Neural progenitor cell (in vitro differentiated cells): ENCODE measurements around the gene SPSB4. TPM values are rescaled to one million over a fixed set of nuclear protein-coding genes. Genes with fewer than 3 reads are reported as not detected.

ENCODE experiments used
- DNase-seq: peaks from one replicate; pipeline ENCODE4 v3.0.0-alpha.2; 2016; ENCODE audit warnings: low spot score
- H2AFZ ChIP-seq: fragments of 200-600 bp; sonication (generic); replicated peaks from 2 replicates; pipeline ENCODE4 v1.6.1; 2016; ENCODE audit warnings: antibody characterized with exemption
- H3F3A ChIP-seq: fragments of 200-600 bp; sonication (generic); 2 replicates; pipeline ENCODE4 v1.6.1; 2016; ENCODE audit warnings: antibody characterized with exemption, low read depth
- H3K27ac ChIP-seq: fragments of 200-600 bp; sonication (generic); 2 replicates; pipeline ENCODE4 v1.5.1; 2016; ENCODE audit warnings: mild to moderate bottlenecking
- H3K27me3 ChIP-seq: fragments of 200-600 bp; sonication (generic); 2 replicates; pipeline ENCODE4 v1.6.1; 2016; ENCODE audit warnings: mild to moderate bottlenecking, moderate library complexity
- H3K36me3 ChIP-seq: fragments of 200-600 bp; sonication (generic); 2 replicates; pipeline ENCODE4 v1.5.1; 2016
- H3K4me1 ChIP-seq: fragments of 200-600 bp; sonication (generic); 2 replicates; pipeline ENCODE4 v1.6.1; 2016; ENCODE audit warnings: mixed run types
- H3K4me2 ChIP-seq: fragments of 200-600 bp; sonication (generic); 2 replicates; pipeline ENCODE4 v1.6.1; 2016
- H3K4me3 ChIP-seq: fragments of 200-600 bp; sonication (generic); 2 replicates; pipeline ENCODE4 v1.5.1; 2016
- H3K79me2 ChIP-seq: fragments of 200-600 bp; sonication (generic); 2 replicates; pipeline ENCODE4 v1.6.1; 2016; ENCODE audit warnings: low read depth
- H3K9ac ChIP-seq: fragments of 200-600 bp; sonication (generic); 2 replicates; pipeline ENCODE4 v1.6.1; 2016
- H3K9me3 ChIP-seq: fragments of 200-600 bp; sonication (generic); 2 replicates; pipeline ENCODE4 v1.5.1; 2016; ENCODE audit warnings: low read depth
- H4K20me1 ChIP-seq: fragments of 200-600 bp; sonication (generic); 2 replicates; pipeline ENCODE4 v1.6.1; 2016; ENCODE audit warnings: low read depth
- H3K27ac Mint-ChIP-seq: 3 replicates; pipeline ENCODE4 v1.8.0; 2021; ENCODE audit warnings: mixed read lengths
- H3K27me3 Mint-ChIP-seq: 2 replicates; pipeline ENCODE4 v1.8.0; 2022; ENCODE audit warnings: low read depth, mild to moderate bottlenecking, inconsistent platforms, moderate library complexity, mixed read lengths; ENCODE audit not compliant: insufficient read depth
- H3K36me3 Mint-ChIP-seq: 3 replicates; pipeline ENCODE4 v1.8.0; 2021; ENCODE audit warnings: mixed read lengths
- H3K4me1 Mint-ChIP-seq: 3 replicates; pipeline ENCODE4 v1.8.0; 2021; ENCODE audit warnings: mixed read lengths
- H3K4me3 Mint-ChIP-seq: 3 replicates; pipeline ENCODE4 v1.8.0; 2021; ENCODE audit warnings: mild to moderate bottlenecking, moderate library complexity, mixed read lengths
- H3K9me3 Mint-ChIP-seq: 3 replicates; pipeline ENCODE4 v1.8.0; 2020; ENCODE audit warnings: mixed read lengths
- CTCF ChIP-seq: fragments of 200-600 bp; sonication (generic); IDR thresholded peaks from 2 replicates; pipeline ENCODE4 v1.5.1; 2017; ENCODE audit warnings: antibody characterized with exemption, mild to moderate bottlenecking
- EZH2 ChIP-seq: fragments of 200-600 bp; sonication (generic); IDR thresholded peaks from 2 replicates; pipeline ENCODE4 v1.6.1; 2017; ENCODE audit warnings: antibody characterized with exemption, mild to moderate bottlenecking, moderate library complexity
- EZH2phosphoT487 ChIP-seq: fragments of 200-600 bp; sonication (generic); IDR thresholded peaks from 2 replicates; pipeline ENCODE4 v1.6.1; 2017; ENCODE audit warnings: antibody characterized with exemption
- total RNA-seq: library from RNA; depleted of rRNA; stranded (reverse); fragments of >200 nt; gene quantifications from 2 replicates; pipeline ENCODE4 v1.2.3, GENCODE V29; 2015; ENCODE audit warnings: low replicate concordance

Gene SPSB4
- total RNA-seq, 1 donor from 2014 or later: 4.9 TPM

DNA sequence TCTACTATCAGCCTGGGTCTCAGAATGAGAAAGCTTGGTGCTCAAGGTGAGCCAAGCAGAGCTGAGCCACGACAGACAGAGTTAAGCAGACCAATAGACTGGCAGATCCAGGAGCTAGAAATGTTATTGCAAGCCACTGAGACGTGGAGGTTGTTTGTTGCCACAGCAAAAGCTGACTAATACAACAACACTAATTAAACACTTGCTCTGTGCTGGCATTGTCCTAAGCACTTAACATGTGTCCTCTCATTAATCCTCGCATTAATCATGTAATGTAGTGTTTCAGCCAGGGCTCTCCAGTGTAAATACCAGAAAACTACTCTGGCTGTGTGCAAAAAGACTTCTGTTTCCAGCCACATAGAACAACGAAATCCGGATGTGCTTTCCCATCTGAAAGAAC is 11.6 kb upstream of the SPSB4 start:
- no peak for DNase-seq
- Histone ChIP-seq H3K9ac (no peak overlapping the region), H3K27me3 (no peaks in the 10 kb centered on the region), H4K20me1 (no peaks in the 10 kb centered on the region), H3K36me3 (no peaks in the 10 kb centered on the region), H2AFZ (no peak overlapping the region), H3K4me1 (no peaks in the 10 kb centered on the region), H3K4me2 (no peak overlapping the region), H3K4me3 (no peak overlapping the region), H3K79me2 (no peaks in the 10 kb centered on the region), H3F3A (no peaks in the 10 kb centered on the region), H3K27ac (no peak overlapping the region), H3K9me3 (no peaks in the 10 kb centered on the region)
- Mint-ChIP-seq H3K36me3 (no peaks in the 10 kb centered on the region), H3K9me3 (no peaks in the 10 kb centered on the region), H3K27ac (no peak overlapping the region), H3K4me1 (no peaks in the 10 kb centered on the region), H3K4me3 (no peak overlapping the region), H3K27me3 (no peaks in the 10 kb centered on the region)
- TF ChIP-seq CTCF: no peak
- TF ChIP-seq EZH2phosphoT487: no peak
- TF ChIP-seq EZH2: no peak

DNA sequence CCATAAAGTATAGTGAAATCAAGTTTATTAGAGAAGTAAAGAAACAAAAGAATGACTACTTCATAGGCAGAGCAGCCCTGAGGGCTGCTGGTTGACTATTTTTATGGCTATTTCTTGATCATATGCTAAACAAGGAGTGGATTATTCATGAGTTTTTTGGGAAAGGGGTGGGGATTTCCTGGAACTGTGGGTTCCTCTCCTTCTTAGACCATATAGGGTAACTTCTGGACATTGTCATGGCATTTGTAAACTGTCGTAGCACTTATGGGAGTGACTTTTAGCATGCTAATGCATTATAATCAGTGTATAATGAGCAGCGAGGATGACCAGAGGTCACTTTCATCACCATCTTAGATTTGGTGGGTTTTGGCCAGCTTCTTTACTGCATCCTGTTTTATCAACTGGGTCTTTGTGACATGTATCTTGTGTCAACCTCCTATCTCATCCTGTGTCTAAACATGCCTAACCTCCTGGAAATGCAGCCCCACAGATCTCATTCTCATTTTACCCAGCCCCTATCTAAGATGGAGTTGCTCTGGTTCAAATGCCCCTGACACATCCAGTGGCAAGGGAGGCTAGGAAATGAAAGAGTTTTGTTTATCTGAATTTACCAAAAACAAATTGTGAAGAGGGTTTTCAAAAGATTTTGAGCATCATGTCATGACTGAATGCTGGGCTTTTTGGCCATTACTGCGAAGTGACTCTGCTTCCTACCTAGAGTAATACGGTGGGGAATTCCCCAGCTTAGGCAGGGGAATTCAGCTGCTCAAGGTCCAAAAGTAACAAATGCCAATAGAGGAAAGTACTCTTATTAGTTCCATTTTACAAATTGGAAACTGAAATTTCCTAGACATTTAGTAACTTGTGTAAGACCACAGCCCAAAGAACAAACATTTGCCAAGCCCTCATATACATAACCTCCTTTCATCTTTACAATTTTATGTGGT is 6.2 kb upstream of the SPSB4 start:
- no peaks in the 10 kb centered on the region for H3K36me3 Mint-ChIP-seq
- H3K9me3 Mint-ChIP-seq: no peaks in the 10 kb centered on the region
- H4K20me1 ChIP-seq: no peaks in the 10 kb centered on the region
- peaks cover under 1% of the 10 kb centered on the region for H3K4me1 Mint-ChIP-seq
- H3K27ac Mint-ChIP-seq: no peak overlapping the region
- no peaks in the 10 kb centered on the region for H3K79me2 ChIP-seq
- no peaks in the 10 kb centered on the region for H3K9me3 ChIP-seq
- DNase-seq: no peak
- H3K4me2 ChIP-seq: no peak overlapping the region
- H3K36me3 ChIP-seq: no peaks in the 10 kb centered on the region
- H3K27me3 ChIP-seq: peaks cover 32% of the 10 kb centered on the region
- H3K4me3 Mint-ChIP-seq: no peak overlapping the region
- H3K27ac ChIP-seq: no peak overlapping the region
- no peak overlapping the region for H3K9ac ChIP-seq
- peaks cover 3% of the 10 kb centered on the region for H3F3A ChIP-seq
- H2AFZ ChIP-seq: no peak overlapping the region
- H3K27me3 Mint-ChIP-seq: peaks cover 9% of the 10 kb centered on the region
- H3K4me3 ChIP-seq: no peak overlapping the region
- no peak for TF ChIP-seq CTCF
- no peak for TF ChIP-seq EZH2phosphoT487
- no peak for TF ChIP-seq EZH2
- no peaks in the 10 kb centered on the region for H3K4me1 ChIP-seq

- H3K27ac ChIP-seq: no peak overlapping the region
- no peaks in the 10 kb centered on the region for H4K20me1 ChIP-seq
- peaks cover 12% of the 10 kb centered on the region for H3F3A ChIP-seq
- H3K4me1 ChIP-seq: no peaks in the 10 kb centered on the region
- H3K4me3 Mint-ChIP-seq: no peak overlapping the region
- no peaks in the 10 kb centered on the region for H3K9me3 Mint-ChIP-seq
- no peaks in the 10 kb centered on the region for H3K36me3 ChIP-seq
- H3K79me2 ChIP-seq: no peaks in the 10 kb centered on the region
- H2AFZ ChIP-seq: no peak overlapping the region
- TF ChIP-seq EZH2phosphoT487: no peak
- TF ChIP-seq CTCF: no peak
- no peak for TF ChIP-seq EZH2
- peaks cover 13% of the 10 kb centered on the region for H3K27me3 Mint-ChIP-seq
- DNase-seq: no peak
- H3K27ac Mint-ChIP-seq: no peak overlapping the region
- peaks cover 41% of the 10 kb centered on the region for H3K27me3 ChIP-seq
- H3K4me2 ChIP-seq: no peak overlapping the region
- no peak overlapping the region for H3K4me3 ChIP-seq
- H3K4me1 Mint-ChIP-seq: peaks cover 5% of the 10 kb centered on the region
- H3K9ac ChIP-seq: no peak overlapping the region
- no peaks in the 10 kb centered on the region for H3K9me3 ChIP-seq
- H3K36me3 Mint-ChIP-seq: no peaks in the 10 kb centered on the region
Observed at GRCh38 chr3:141045849-141046248, 5.3 kb upstream of the SPSB4 start.
